ENCODE measurements around the gene LPP.

DNA sequence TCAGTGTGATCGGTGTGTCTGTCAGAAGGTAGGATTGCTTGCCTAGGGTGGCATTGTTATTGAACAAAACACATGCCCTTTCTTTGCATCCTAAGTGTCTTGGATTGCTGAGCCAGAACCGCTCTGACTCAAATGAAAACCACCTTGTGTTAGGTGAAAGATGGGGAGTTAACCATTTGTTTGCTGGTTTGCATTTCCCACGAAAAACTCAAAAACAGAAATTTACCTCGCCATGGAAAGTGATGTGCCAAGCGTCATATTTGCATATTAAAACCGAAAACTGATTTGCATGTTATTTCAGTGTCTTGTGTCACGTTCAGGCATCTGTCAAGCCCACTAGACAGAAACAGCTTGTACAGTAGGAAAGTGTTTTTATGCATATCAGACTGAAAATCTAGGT lies 543.2 kb downstream of the LPP start:
- no peak for TF ChIP-seq POLR2A (IDR thresholded peaks at IDR 0.05; ENCODE audit: low read depth, low read length)
- no peak for TF ChIP-seq TAF1 (IDR thresholded peaks at IDR 0.05; ENCODE audit: borderline replicate concordance, low read depth, low read length)
- no peak for TF ChIP-seq POLR2AphosphoS5 (IDR thresholded peaks at IDR 0.05; ENCODE audit: low read depth, low read length)
